SK-N-SH (cell line): Measurements from ENCODE around the gene CRTC2. TPM values are rescaled to one million over a fixed set of nuclear protein-coding genes. Genes with fewer than 3 reads are reported as not detected.

Experiments used
- CTCF ChIA-PET: fragments of 300-600, 350-600 bp; formaldehyde crosslinking; extraction: SDS; loops from one replicate; lab custom pipeline; 2021; lab: Yijun Ruan, JAX
- POLR2A ChIA-PET: fragments of 350-600 bp; sonication (Branson Sonifier 250); formaldehyde crosslinking; extraction: SDS; loops from one replicate; lab custom pipeline; 2020; ENCODE audit warnings: antibody characterized with exemption, inconsistent platforms; lab: Yijun Ruan, JAX
- DNase-seq: peaks from one replicate; pipeline ENCODE4 v3.0.0; 2012
- H2AFZ ChIP-seq: fragments of 200-600 bp; sonication (generic); 2 replicates; pipeline ENCODE4 v1.8.1; 2016; ENCODE audit warnings: antibody characterized with exemption, mild to moderate bottlenecking, low read depth
- H3F3A ChIP-seq: fragments of 200-600 bp; sonication (generic); replicated peaks from 2 replicates; pipeline ENCODE3; 2016; ENCODE audit warnings: antibody characterized with exemption, mild to moderate bottlenecking; ENCODE audit not compliant: insufficient read depth
- H3K27ac ChIP-seq, 2 experiments: fragments of 200-500 bp in 1 of 2; fragments of 200-600 bp in 1 of 2; sonication (Bioruptor generic) in 1 of 2; sonication (generic), shearing (Covaris generic) in 1 of 2; 2 replicates each; pipeline versions ENCODE4 v1.5.1 to v1.6.1; 2014 to 2016; ENCODE audit warnings: low read depth in 2 of 2, inconsistent platforms in 1 of 2, low read length in 1 of 2, mild to moderate bottlenecking in 1 of 2, mixed read lengths in 1 of 2
- H3K27me3 ChIP-seq: fragments of 200-600 bp; sonication (generic), shearing (Covaris generic); 2 replicates; pipeline ENCODE4 v1.6.1; 2016; ENCODE audit warnings: mixed run types; ENCODE audit not compliant: insufficient read depth
- H3K36me3 ChIP-seq, 2 experiments: fragments of 200-500 bp in 1 of 2; fragments of 200-600 bp in 1 of 2; sonication (Bioruptor generic) in 1 of 2; sonication (generic) in 1 of 2; replicated peaks in 1 of 2; 2 replicates each; pipeline versions ENCODE3 to v1.5.1; 2014 to 2016; ENCODE audit warnings: low read length in 1 of 2, mild to moderate bottlenecking in 1 of 2; ENCODE audit not compliant: insufficient read depth in 2 of 2, control insufficient read depth in 1 of 2
- H3K4me1 ChIP-seq, 2 experiments: fragments of 200-500 bp in 1 of 2; fragments of 200-600 bp in 1 of 2; sonication (Bioruptor generic) in 1 of 2; sonication (generic), shearing (Covaris generic) in 1 of 2; 2 replicates each; pipeline versions ENCODE4 v1.5.1 to v1.6.1; 2014 to 2016; ENCODE audit warnings: low read depth in 1 of 2, low read length in 1 of 2, mixed run types in 1 of 2; ENCODE audit not compliant: insufficient read depth in 2 of 2, control insufficient read depth in 1 of 2
- H3K4me2 ChIP-seq: fragments of 200-600 bp; sonication (generic), shearing (Covaris generic); 2 replicates; pipeline ENCODE4 v1.6.1; 2017; ENCODE audit warnings: mixed run types
- H3K4me3 ChIP-seq, 2 experiments: fragments of 200-500 bp in 1 of 2; fragments of 200-600 bp in 1 of 2; sonication (Bioruptor generic) in 1 of 2; sonication (generic), shearing (Covaris generic) in 1 of 2; 2 replicates each; pipeline versions ENCODE4 v1.5.1 to v1.8.1; 2014 to 2016; ENCODE audit warnings: low read depth in 2 of 2, inconsistent platforms in 1 of 2, low read length in 1 of 2, mild to moderate bottlenecking in 1 of 2, mixed read lengths in 1 of 2, moderate library complexity in 1 of 2
- H3K79me2 ChIP-seq: fragments of 200-600 bp; sonication (generic); 2 replicates; pipeline ENCODE4 v1.8.1; 2017; ENCODE audit warnings: mild to moderate bottlenecking; ENCODE audit not compliant: insufficient read depth
- H3K9ac ChIP-seq: fragments of 200-600 bp; sonication (generic); 2 replicates; pipeline ENCODE4 v1.6.1; 2017; ENCODE audit warnings: mixed run types
- H3K9me2 ChIP-seq: fragments of 200-600 bp; sonication (generic); 2 replicates; pipeline ENCODE4 v1.6.1; 2017; ENCODE audit warnings: mixed run types
- H3K9me3 ChIP-seq: fragments of 200-600 bp; sonication (generic); 2 replicates; pipeline ENCODE4 v1.6.1; 2017; ENCODE audit warnings: mixed run types, mild to moderate bottlenecking, moderate library complexity
- H4K20me1 ChIP-seq: fragments of 200-600 bp; sonication (generic); 2 replicates; pipeline ENCODE4 v1.6.1; 2017; ENCODE audit warnings: mild to moderate bottlenecking, mixed run types; ENCODE audit not compliant: insufficient read depth
- FOSL2 ChIP-seq: IDR thresholded peaks from 2 replicates; pipeline ENCODE4 v1.4.0; 2012; ENCODE audit warnings: low read depth, mild to moderate bottlenecking, moderate library complexity, borderline replicate concordance
- GABPA ChIP-seq: IDR thresholded peaks from 2 replicates; pipeline ENCODE4 v1.4.0; 2012; ENCODE audit warnings: low read depth, mild to moderate bottlenecking
- MXI1 ChIP-seq: IDR thresholded peaks from 2 replicates; pipeline ENCODE4 v1.6.1; 2012; ENCODE audit warnings: mild to moderate bottlenecking, low read depth, low read length, improper control_type of control experiment
- RFX5 ChIP-seq: IDR thresholded peaks from 2 replicates; pipeline ENCODE4 v1.6.1; 2012; ENCODE audit warnings: mild to moderate bottlenecking, improper control_type of control experiment, low read length
- SMC3 ChIP-seq: IDR thresholded peaks from 2 replicates; pipeline ENCODE4 v1.6.1; 2012; ENCODE audit warnings: low read depth, low read length, improper control_type of control experiment
- TEAD4 ChIP-seq: IDR thresholded peaks from 2 replicates; pipeline ENCODE4 v1.4.0; 2012; ENCODE audit warnings: mild to moderate bottlenecking, borderline replicate concordance; ENCODE audit not compliant: insufficient read depth
- WGBS: methylation state at CpG from one replicate; pipeline ENCODE4 v1.1.6; 2017; ENCODE audit warnings: low lambda C conversion rate; 5-methylcytosine and 5-hydroxymethylcytosine counted together
- polyA plus RNA-seq, 3 experiments: library from polyadenylated mRNA; depleted of rRNA; stranded (reverse); fragments of >200 nt; gene quantifications; 2 replicates each; pipeline ENCODE4 v1.2.3, GENCODE V29; 2012
- TF ChIP-seq, protein P1 (sequence below): IDR thresholded peaks from 2 replicates; pipeline ENCODE4 v1.4.0; 2012; ENCODE audit warnings: low read depth, borderline replicate concordance
- TF ChIP-seq, protein P2 (sequence below): IDR thresholded peaks from 2 replicates; pipeline ENCODE4; 2012

CRTC2 gene
- polyA plus RNA-seq, 1 of the 3 experiments (the other 2 are of a cell fraction): 25.5 TPM

DNA sequence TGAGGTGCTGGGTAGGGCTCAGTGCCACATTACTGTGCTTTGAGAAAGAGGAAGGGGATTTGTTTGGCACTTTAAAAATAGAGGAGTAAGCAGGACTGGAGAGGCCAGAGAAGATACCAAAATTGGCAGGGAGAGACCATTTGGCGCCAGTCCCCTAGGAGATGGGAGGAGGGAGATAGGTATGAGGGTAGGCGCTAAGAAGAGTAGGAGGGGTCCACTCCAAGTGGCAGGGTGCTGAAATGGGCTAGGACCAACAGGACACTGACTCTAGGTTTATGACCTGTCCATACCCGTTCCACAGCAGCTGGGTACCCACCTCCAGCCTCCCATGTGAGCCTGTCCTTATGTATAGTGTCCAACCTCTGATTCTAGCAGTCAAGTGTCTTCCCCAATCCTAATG is 1.0 kb upstream of the CRTC2 start (continued):
- TF ChIP-seq, protein P1, sequence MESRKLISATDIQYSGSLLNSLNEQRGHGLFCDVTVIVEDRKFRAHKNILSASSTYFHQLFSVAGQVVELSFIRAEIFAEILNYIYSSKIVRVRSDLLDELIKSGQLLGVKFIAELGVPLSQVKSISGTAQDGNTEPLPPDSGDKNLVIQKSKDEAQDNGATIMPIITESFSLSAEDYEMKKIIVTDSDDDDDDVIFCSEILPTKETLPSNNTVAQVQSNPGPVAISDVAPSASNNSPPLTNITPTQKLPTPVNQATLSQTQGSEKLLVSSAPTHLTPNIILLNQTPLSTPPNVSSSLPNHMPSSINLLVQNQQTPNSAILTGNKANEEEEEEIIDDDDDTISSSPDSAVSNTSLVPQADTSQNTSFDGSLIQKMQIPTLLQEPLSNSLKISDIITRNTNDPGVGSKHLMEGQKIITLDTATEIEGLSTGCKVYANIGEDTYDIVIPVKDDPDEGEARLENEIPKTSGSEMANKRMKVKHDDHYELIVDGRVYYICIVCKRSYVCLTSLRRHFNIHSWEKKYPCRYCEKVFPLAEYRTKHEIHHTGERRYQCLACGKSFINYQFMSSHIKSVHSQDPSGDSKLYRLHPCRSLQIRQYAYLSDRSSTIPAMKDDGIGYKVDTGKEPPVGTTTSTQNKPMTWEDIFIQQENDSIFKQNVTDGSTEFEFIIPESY: no peak
- TF ChIP-seq TEAD4 (no peak), SMC3 (no peak), GABPA (no peak)

DNA sequence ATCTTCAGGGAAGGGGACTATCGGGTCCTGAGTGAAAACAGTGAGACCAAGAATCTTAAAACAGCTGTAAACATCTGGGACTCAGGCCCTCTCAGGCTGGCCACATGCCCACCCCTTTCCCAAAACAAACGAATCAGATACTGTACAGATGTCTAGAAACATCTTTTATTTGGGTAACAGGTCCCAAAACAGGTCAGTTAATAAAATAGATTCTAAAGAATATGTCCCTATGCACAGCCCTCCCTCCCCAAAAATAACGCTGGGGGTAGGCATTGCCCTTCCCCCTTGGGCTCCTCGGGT is 499 bp upstream of the CRTC2 start:
- peaks cover 38% of the 10 kb centered on the region for H4K20me1 ChIP-seq
- 33% methylated on average over 4 of the region's 4 CpGs for WGBS
- H3K4me2 ChIP-seq: peak overlapping the region; percentile 38; the same call in 1 of the 2 replicates
- peaks cover 15% of the 10 kb centered on the region for H3F3A ChIP-seq
- no peak overlapping the region; a peak in 1 of 4 replicates for H3K4me3 ChIP-seq
- TF ChIP-seq, protein P2, sequence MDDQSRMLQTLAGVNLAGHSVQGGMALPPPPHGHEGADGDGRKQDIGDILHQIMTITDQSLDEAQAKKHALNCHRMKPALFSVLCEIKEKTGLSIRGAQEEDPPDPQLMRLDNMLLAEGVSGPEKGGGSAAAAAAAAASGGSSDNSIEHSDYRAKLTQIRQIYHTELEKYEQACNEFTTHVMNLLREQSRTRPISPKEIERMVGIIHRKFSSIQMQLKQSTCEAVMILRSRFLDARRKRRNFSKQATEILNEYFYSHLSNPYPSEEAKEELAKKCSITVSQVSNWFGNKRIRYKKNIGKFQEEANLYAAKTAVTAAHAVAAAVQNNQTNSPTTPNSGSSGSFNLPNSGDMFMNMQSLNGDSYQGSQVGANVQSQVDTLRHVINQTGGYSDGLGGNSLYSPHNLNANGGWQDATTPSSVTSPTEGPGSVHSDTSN: no peak
- TF ChIP-seq SMC3: no peak
- no peak for TF ChIP-seq FOSL2
- no peak for TF ChIP-seq TEAD4
- ChIA-PET CTCF (interaction anchor here (0.9 to 8.6 kb wide), 3 partner anchors 8 to 27 kb away, joined by 5 to 51 read pairs (median 50); partner anchors contain the start of genes DENND4B and RAB13), POLR2A (interaction anchor here (0.8 to 4.4 kb wide), 7 partner anchors 8 to 93 kb away, joined by 3 to 32 read pairs (median 4); partner anchors contain the start of genes CREB3L4, DENND4B, GATAD2B and JTB)
- H3K27me3 ChIP-seq: no peaks in the 10 kb centered on the region
- peaks cover 5 to 55% of the 10 kb centered on the region in 2 experiments; a peak in 3 of 4 replicates for H3K4me1 ChIP-seq
- no peaks in the 10 kb centered on the region for H3K9me2 ChIP-seq
- DNase-seq: no peak
- no peak overlapping the region for H3K9ac ChIP-seq
- no peak overlapping the region for H2AFZ ChIP-seq
- peaks cover 69% of the 10 kb centered on the region for H3K79me2 ChIP-seq
- peaks cover 12 to 26% of the 10 kb centered on the region in 2 experiments for H3K36me3 ChIP-seq
- H3K27ac ChIP-seq: peak overlapping the region; percentile 25 to 77; a peak in 3 of 4 replicates
- H3K9me3 ChIP-seq: no peaks in the 10 kb centered on the region

DNA sequence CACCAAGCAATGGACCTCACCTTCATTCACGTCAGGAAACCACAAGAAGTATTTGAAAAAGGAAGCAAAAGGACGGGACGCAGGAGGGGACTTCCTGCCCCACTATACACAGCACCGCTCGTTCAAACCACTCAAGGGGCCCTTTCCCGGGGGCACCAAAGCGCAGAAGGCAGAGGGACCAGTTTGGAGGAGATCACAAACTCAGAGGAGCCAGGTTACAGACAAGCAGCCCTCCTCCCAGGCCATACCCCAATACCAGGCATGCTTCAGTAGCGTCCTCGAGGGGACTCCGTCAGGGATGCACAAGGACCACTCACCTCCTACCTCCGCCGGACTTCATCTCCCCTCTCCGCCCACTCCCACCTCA is 685 bp downstream of the CRTC2 start:
- Histone ChIP-seq H3K79me2 (peaks cover 75% of the 10 kb centered on the region), H3K4me1 (peaks cover 5 to 53% of the 10 kb centered on the region in 2 experiments; a peak in 3 of 4 replicates), H3K9me2 (no peaks in the 10 kb centered on the region), H3K4me3 (peak overlapping the region; percentile 69 to 95), H3F3A (peaks cover 15% of the 10 kb centered on the region), H2AFZ (no peak overlapping the region), H3K27me3 (no peaks in the 10 kb centered on the region), H3K27ac (peak overlapping the region; percentile 88 to 96), H3K4me2 (peak overlapping the region; percentile 82), H3K36me3 (peaks cover 12 to 33% of the 10 kb centered on the region in 2 experiments), H4K20me1 (peaks cover 41% of the 10 kb centered on the region), H3K9me3 (no peaks in the 10 kb centered on the region), H3K9ac (peak overlapping the region; percentile 94)
- CTCF ChIA-PET: interaction anchor here (1.1 to 8.6 kb wide), 5 partner anchors 10 to 163 kb away, joined by 3 to 51 read pairs (median 10); partner anchors contain the start of genes CREB3L4, DENND4B and RAB13
- TF ChIP-seq MXI1 (peak; percentile 43; the same call in 1 of the 2 replicates), RFX5 (no peak)
- WGBS: 3% methylated on average over 8 of the region's 13 CpGs
- POLR2A ChIA-PET: interaction anchor here (1.1 to 4.4 kb wide), 4 partner anchors 9 to 34 kb away, joined by 3 to 32 read pairs (median 5); partner anchors contain the start of genes CREB3L4, DENND4B and GATAD2B
- no peak for DNase-seq
